HepG2 (cell line): ENCODE results near the gene IRF7. TPM values are rescaled to one million over a fixed set of nuclear protein-coding genes. Genes with fewer than 3 reads are reported as not detected.

Experiments
- ATAC-seq: fragments of 200-7000 bp; cut with Tn5 transposase; 3 replicates; pipeline ENCODE4 v1.9.1; 2020; ENCODE audit warnings: mild to moderate bottlenecking, moderate library complexity
- BruUV-seq: library from RNA; stranded (reverse); fragments of 400-500 nt; replicated peaks from 2 replicates; lab custom pipeline; 2021; lab: Mats Ljungman, UMichigan
- CTCF ChIA-PET: fragments of 300-600 bp; formaldehyde crosslinking; extraction: SDS; loops from one replicate; lab custom pipeline; 2021; ENCODE audit warnings: low total read pairs, inconsistent platforms, low intra/inter-chr PET ratio; lab: Yijun Ruan, JAX
- POLR2A ChIA-PET: fragments of 350-600 bp; sonication (Branson Sonifier 250); formaldehyde crosslinking; loops from one replicate; lab custom pipeline; 2020; ENCODE audit warnings: antibody characterized with exemption, inconsistent platforms; lab: Yijun Ruan, JAX
- DNase-seq: peaks from one replicate; pipeline ENCODE4 v3.0.0-alpha.2; 2015; ENCODE audit warnings: low spot score
- FAIRE-seq: peaks from 3 replicates; lab custom pipeline; 2011; peaks lifted over from hg19 to GRCh38; lab: Jason Lieb, UNC
- H2AFZ ChIP-seq: one replicate; pipeline ENCODE4 v1.6.1; 2011; ENCODE audit warnings: low read length, inconsistent platforms
- H3K27ac ChIP-seq: fragments of 300-600 bp; 3 replicates; pipeline ENCODE4 v1.8.0; 2011; ENCODE audit warnings: mixed run types, mild to moderate bottlenecking, mixed read lengths, low read length, inconsistent platforms; ENCODE audit not compliant: insufficient read depth; ENCODE audit errors: extremely low read length
- H3K27me3 ChIP-seq, 2 experiments: fragments of 200-600 bp in 1 of 2; 2 replicates in 1 of 2; 3 replicates in 1 of 2; pipeline versions ENCODE4 v1.6.0 to v1.8.0; 2011; ENCODE audit warnings: low read length in 2 of 2, mild to moderate bottlenecking in 2 of 2, moderate library complexity in 2 of 2, inconsistent platforms in 1 of 2; ENCODE audit not compliant: insufficient read depth in 2 of 2, control insufficient read depth in 1 of 2
- H3K36me3 ChIP-seq, 2 experiments: fragments of 200-600 bp in 1 of 2; replicated peaks in 1 of 2; 2 replicates in 1 of 2; 3 replicates in 1 of 2; pipeline versions ENCODE4 v1.5.1 to v1.8.0; 2011; ENCODE audit warnings: low read length in 2 of 2, inconsistent platforms in 1 of 2; ENCODE audit not compliant: insufficient read depth in 2 of 2, control insufficient read depth in 1 of 2
- H3K4me1 ChIP-seq: 2 replicates; pipeline ENCODE4 v1.5.1; 2012; ENCODE audit warnings: low read length, inconsistent platforms; ENCODE audit not compliant: insufficient read depth
- H3K4me2 ChIP-seq: 2 replicates; pipeline ENCODE4 v1.6.0; 2011; ENCODE audit warnings: low read depth, low read length, inconsistent platforms
- H3K4me3 ChIP-seq, 3 experiments: fragments of 200-600 bp in 1 of 3; sonication (generic), shearing (Covaris generic) in 1 of 3; replicated peaks in 1 of 3; 2 replicates each; pipeline ENCODE4 v1.5.1; 2011 to 2016; ENCODE audit warnings: low read length in 3 of 3, inconsistent platforms in 2 of 3, low read depth in 2 of 3, mild to moderate bottlenecking in 2 of 3, control low read depth in 1 of 3, mixed read lengths in 1 of 3; ENCODE audit not compliant: insufficient read depth in 1 of 3
- H3K79me2 ChIP-seq: one replicate; pipeline ENCODE4 v1.6.1; 2011; ENCODE audit warnings: low read length, inconsistent platforms; ENCODE audit not compliant: insufficient read depth
- H3K9ac ChIP-seq: 2 replicates; pipeline ENCODE4 v1.6.0; 2011; ENCODE audit warnings: mild to moderate bottlenecking, low read depth, low read length, inconsistent platforms; ENCODE audit not compliant: insufficient read depth
- H3K9me3 ChIP-seq: 2 replicates; pipeline ENCODE4 v1.5.1; 2012; ENCODE audit warnings: mild to moderate bottlenecking, low read length
- H4K20me1 ChIP-seq: 2 replicates; pipeline ENCODE4 v1.6.0; 2011; ENCODE audit warnings: inconsistent platforms, mild to moderate bottlenecking, low read length, moderate library complexity; ENCODE audit not compliant: insufficient read depth
- GABPB1 ChIP-seq: IDR thresholded peaks from 2 replicates; pipeline ENCODE4 v1.6.1; 2016; ENCODE audit warnings: mild to moderate bottlenecking, missing genetic modification reagents, moderate library complexity, missing compliant biosample characterization
- GATA4 ChIP-seq: sonication (generic); IDR thresholded peaks from 2 replicates; pipeline ENCODE4 v1.6.1; 2016; ENCODE audit warnings: antibody characterized with exemption, low read depth, borderline replicate concordance
- HNRNPL ChIP-seq: fragments of 200-400 bp; formaldehyde crosslinking; IDR thresholded peaks from 2 replicates; pipeline ENCODE4 v1.6.1; 2017; ENCODE audit warnings: mild to moderate bottlenecking, low read depth, low read length
- SMARCE1 ChIP-seq: fragments of 450-650 bp; IDR thresholded peaks from 2 replicates; pipeline ENCODE4 v1.6.1; 2017; ENCODE audit warnings: borderline replicate concordance
- ZBTB38 ChIP-seq: sonication (generic); formaldehyde crosslinking; IDR thresholded peaks from 2 replicates; pipeline ENCODE4 v1.5.1; 2020; ENCODE audit warnings: mild to moderate bottlenecking, missing genetic modification reagents
- ZBTB8A ChIP-seq: sonication (generic); formaldehyde crosslinking; IDR thresholded peaks from 2 replicates; pipeline ENCODE4 v1.4.0; 2020; ENCODE audit warnings: mild to moderate bottlenecking, low read depth, missing genetic modification reagents, borderline replicate concordance
- ZC3H13 ChIP-seq: sonication (generic); formaldehyde crosslinking; IDR thresholded peaks from 2 replicates; pipeline ENCODE4 v1.8.1; 2023; ENCODE audit warnings: mild to moderate bottlenecking, missing genetic modification reagents, moderate library complexity
- ZFX ChIP-seq: sonication (generic); formaldehyde crosslinking; IDR thresholded peaks from 2 replicates; pipeline ENCODE4 v1.4.0; 2020; ENCODE audit warnings: mild to moderate bottlenecking, low read depth, missing genetic modification reagents, moderate library complexity
- ZFY ChIP-seq: sonication (generic); formaldehyde crosslinking; IDR thresholded peaks from 2 replicates; pipeline ENCODE4 v1.4.0; 2020; ENCODE audit warnings: missing genetic modification reagents
- ZNF234 ChIP-seq: sonication (generic); formaldehyde crosslinking; conservative IDR thresholded peaks from 2 replicates; pipeline ENCODE4 v1.5.1; 2020; ENCODE audit warnings: mild to moderate bottlenecking, missing genetic modification reagents
- ZNF235 ChIP-seq: sonication (generic); formaldehyde crosslinking; IDR thresholded peaks from 2 replicates; pipeline ENCODE4 v1.8.1; 2023; ENCODE audit warnings: mild to moderate bottlenecking, missing genetic modification reagents, borderline replicate concordance
- ZNF343 ChIP-seq: sonication (generic); formaldehyde crosslinking; IDR thresholded peaks from 2 replicates; pipeline ENCODE4 v1.4.0; 2020; ENCODE audit warnings: mild to moderate bottlenecking, missing genetic modification reagents
- ZNF383 ChIP-seq: sonication (generic); formaldehyde crosslinking; IDR thresholded peaks from 2 replicates; pipeline ENCODE4 v1.4.0; 2020; ENCODE audit warnings: missing genetic modification reagents, mild to moderate bottlenecking, borderline replicate concordance
- ZNF510 ChIP-seq: sonication (generic); formaldehyde crosslinking; IDR thresholded peaks from 2 replicates; pipeline ENCODE4 v1.4.0; 2020; ENCODE audit warnings: low read depth, mild to moderate bottlenecking, missing genetic modification reagents
- ZNF616 ChIP-seq: sonication (generic); formaldehyde crosslinking; IDR thresholded peaks from 2 replicates; pipeline ENCODE4 v1.5.0; 2020; ENCODE audit warnings: low read depth, mild to moderate bottlenecking, missing genetic modification reagents
- ZNF761 ChIP-seq: sonication (generic); formaldehyde crosslinking; conservative IDR thresholded peaks from 2 replicates; pipeline ENCODE4 v1.4.0; 2020; ENCODE audit warnings: mild to moderate bottlenecking, missing genetic modification reagents
- ZNF768 ChIP-seq: sonication (generic); formaldehyde crosslinking; IDR thresholded peaks from 2 replicates; pipeline ENCODE4 v1.4.0; 2020; ENCODE audit warnings: missing genetic modification reagents
- ZNF891 ChIP-seq: sonication (generic); formaldehyde crosslinking; IDR thresholded peaks from 2 replicates; pipeline ENCODE4 v1.5.0; 2020; ENCODE audit warnings: mild to moderate bottlenecking, missing genetic modification reagents
- WGBS: methylation state at CpG from one replicate; pipeline ENCODE4 v1.1.6; 2017; ENCODE audit warnings: low lambda C conversion rate; 5-methylcytosine and 5-hydroxymethylcytosine counted together
- in situ Hi-C: cut with HindIII; loops from 2 replicates; pipeline ENCODE4 v1.10.0; 2017; ENCODE audit warnings: low pct_unique_long_range_greater_than_20kb; ENCODE audit not compliant: extremely low pct_ligation_motif_present
- intact Hi-C: fragments of 100-400 bp; cut with micrococcal nuclease; formaldehyde crosslinking; loops from one replicate; pipeline ENCODE4 v1.10.0; 2022; ENCODE audit not compliant: unreplicated experiment
- polyA plus RNA-seq, 8 experiments: library from polyadenylated mRNA; depleted of rRNA in 3 of 8; stranded (reverse) in 7 of 8; unstranded in 1 of 8; fragments of >200 nt; fragmentation: Illumina TruSeq in 4 of 8; extraction: Trizol in 4 of 8; gene quantifications; 2 replicates each; pipeline versions ENCODE4 v1.2.1 to v1.2.3, GENCODE V29; 2011 to 2016; ENCODE audit warnings: low read depth in 4 of 8, missing spikeins in 1 of 8, mixed read lengths in 1 of 8; ENCODE audit not compliant: insufficient read depth in 1 of 8
- total RNA-seq, 5 experiments: library from RNA; depleted of rRNA; stranded (reverse); fragments of >200 nt; fragmentation: Illumina TruSeq; extraction: Trizol; gene quantifications; 2 replicates each; pipeline ENCODE4 v1.2.3, GENCODE V29; 2016; ENCODE audit warnings: low read depth in 1 of 5
- TF ChIP-seq, protein P1 (sequence below): sonication (generic); formaldehyde crosslinking; IDR thresholded peaks from 2 replicates; pipeline ENCODE4 v1.5.1; 2020; ENCODE audit warnings: mild to moderate bottlenecking, missing genetic modification reagents, moderate library complexity

The IRF7 gene
- total and polyA plus RNA-seq, 2 of the 13 experiments (the other 11 are each of a cell fraction or from before 2014, with no cell fraction given), result not detected

- peak overlapping the region; percentile 75 for H3K9ac ChIP-seq
- peak overlapping the region; percentile 3 for H3K27ac ChIP-seq
- 55% methylated on average over 11 of the region's 18 CpGs for WGBS
- POLR2A ChIA-PET, result interaction anchor here (1.6 to 1.8 kb wide), 3 partner anchors 9 to 21 kb away, joined by 4 to 8 read pairs (median 5); partner anchors contain the start of gene PHRF1
- intact Hi-C loops, result no loop called here
- H3K4me2 ChIP-seq, result peak overlapping the region; percentile 80
- FAIRE-seq (no peak), ATAC-seq (no peak), DNase-seq (no peak)
- BruUV-seq, result no TSS peak
- peaks cover 71% of the 10 kb centered on the region for H3K4me1 ChIP-seq
- in situ Hi-C loops, result no loop called here
- H3K9me3 ChIP-seq, result no peaks in the 10 kb centered on the region
- H4K20me1 ChIP-seq, result peaks cover 25% of the 10 kb centered on the region; the same call in 1 of the 2 replicates
- peaks cover 18% of the 10 kb centered on the region for H3K79me2 ChIP-seq
- 0 out of 2 replicates have a peak, but pooled peaks have one; percentile 29 for TF ChIP-seq ZFX (CRISPR knock-in tag)
- 0 out of 2 replicates have a peak, but pooled peaks have one; percentile 41 for TF ChIP-seq HNRNPL
- TF ChIP-seq ZNF383 (CRISPR knock-in tag), result 0 out of 2 replicates have a peak, but pooled peaks have one; percentile 61
- no peak for TF ChIP-seq ZNF768 (CRISPR knock-in tag)
- TF ChIP-seq ZBTB38 (CRISPR knock-in tag), result peak; percentile 39; the same call in 1 of the 2 replicates
- TF ChIP-seq ZNF235 (CRISPR knock-in tag), result no peak
- TF ChIP-seq ZNF891, result peak; percentile 17; the same call in 1 of the 2 replicates
- 0 out of 2 replicates have a peak, but pooled peaks have one; percentile 42 for TF ChIP-seq ZNF761 (CRISPR knock-in tag)
- 0 out of 2 replicates have a peak, but pooled peaks have one; percentile 55 for TF ChIP-seq ZNF343 (CRISPR knock-in tag)
- no peak for TF ChIP-seq ZBTB8A (CRISPR knock-in tag)
- 0 out of 2 replicates have a peak, but pooled peaks have one; percentile 32 for TF ChIP-seq ZNF616 (CRISPR knock-in tag)
- TF ChIP-seq GATA4, result no peak
- peak; percentile 59; the same call in 1 of the 2 replicates for TF ChIP-seq ZC3H13
- TF ChIP-seq, protein P1, sequence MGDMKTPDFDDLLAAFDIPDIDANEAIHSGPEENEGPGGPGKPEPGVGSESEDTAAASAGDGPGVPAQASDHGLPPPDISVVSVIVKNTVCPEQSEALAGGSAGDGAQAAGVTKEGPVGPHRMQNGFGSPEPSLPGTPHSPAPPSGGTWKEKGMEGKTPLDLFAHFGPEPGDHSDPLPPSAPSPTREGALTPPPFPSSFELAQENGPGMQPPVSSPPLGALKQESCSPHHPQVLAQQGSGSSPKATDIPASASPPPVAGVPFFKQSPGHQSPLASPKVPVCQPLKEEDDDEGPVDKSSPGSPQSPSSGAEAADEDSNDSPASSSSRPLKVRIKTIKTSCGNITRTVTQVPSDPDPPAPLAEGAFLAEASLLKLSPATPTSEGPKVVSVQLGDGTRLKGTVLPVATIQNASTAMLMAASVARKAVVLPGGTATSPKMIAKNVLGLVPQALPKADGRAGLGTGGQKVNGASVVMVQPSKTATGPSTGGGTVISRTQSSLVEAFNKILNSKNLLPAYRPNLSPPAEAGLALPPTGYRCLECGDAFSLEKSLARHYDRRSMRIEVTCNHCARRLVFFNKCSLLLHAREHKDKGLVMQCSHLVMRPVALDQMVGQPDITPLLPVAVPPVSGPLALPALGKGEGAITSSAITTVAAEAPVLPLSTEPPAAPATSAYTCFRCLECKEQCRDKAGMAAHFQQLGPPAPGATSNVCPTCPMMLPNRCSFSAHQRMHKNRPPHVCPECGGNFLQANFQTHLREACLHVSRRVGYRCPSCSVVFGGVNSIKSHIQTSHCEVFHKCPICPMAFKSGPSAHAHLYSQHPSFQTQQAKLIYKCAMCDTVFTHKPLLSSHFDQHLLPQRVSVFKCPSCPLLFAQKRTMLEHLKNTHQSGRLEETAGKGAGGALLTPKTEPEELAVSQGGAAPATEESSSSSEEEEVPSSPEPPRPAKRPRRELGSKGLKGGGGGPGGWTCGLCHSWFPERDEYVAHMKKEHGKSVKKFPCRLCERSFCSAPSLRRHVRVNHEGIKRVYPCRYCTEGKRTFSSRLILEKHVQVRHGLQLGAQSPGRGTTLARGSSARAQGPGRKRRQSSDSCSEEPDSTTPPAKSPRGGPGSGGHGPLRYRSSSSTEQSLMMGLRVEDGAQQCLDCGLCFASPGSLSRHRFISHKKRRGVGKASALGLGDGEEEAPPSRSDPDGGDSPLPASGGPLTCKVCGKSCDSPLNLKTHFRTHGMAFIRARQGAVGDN (CRISPR knock-in tag), result peak; percentile 72
- TF ChIP-seq ZNF234 (CRISPR knock-in tag), result 0 out of 2 replicates have a peak, but pooled peaks have one; percentile 25
- peak; percentile 17; the same call in 1 of the 2 replicates for TF ChIP-seq GABPB1
- TF ChIP-seq SMARCE1, result no peak
- 0 out of 2 replicates have a peak, but pooled peaks have one; percentile 3 for TF ChIP-seq ZFY (CRISPR knock-in tag)
- TF ChIP-seq ZNF510 (CRISPR knock-in tag), result 0 out of 2 replicates have a peak, but pooled peaks have one; percentile 20
- H3K36me3 ChIP-seq, result peaks cover 0 to 2% of the 10 kb centered on the region in 2 experiments; a peak in 3 of 5 replicates
- H3K4me3 ChIP-seq, result peak overlapping the region; percentile 75 to 97 (median 96)
- CTCF ChIA-PET, result no interaction called here
- no peak overlapping the region for H2AFZ ChIP-seq
- H3K27me3 ChIP-seq, result no peaks in the 10 kb centered on the region; a peak in 2 of 5 replicates
Measured at GRCh38 chr11:567011-567628, 48.6 kb downstream of the IRF7 start.
